ENCODE results near the gene LEFTY2. TPM values are rescaled to one million over a fixed set of nuclear protein-coding genes. Genes with fewer than 3 reads are reported as not detected.
"Not testable (repeated sequence)": the region's sequence is repeated elsewhere in the genome, so short reads cannot be mapped to it uniquely, and the experiment has no call there.

LEFTY2 gene
- total RNA-seq, 1 donor from 2014 or later = 2.6 TPM

GRCh38 chr1:225934711-225935110 is 6.3 kb downstream of the LEFTY2 start:
- Histone ChIP-seq H3K4me1 (no peaks in the 10 kb centered on the region), H3K27ac (no peak overlapping the region), H3K27me3 (no peaks in the 10 kb centered on the region), H3K9me3 (no peaks in the 10 kb centered on the region), H3K36me3 (no peaks in the 10 kb centered on the region), H3K4me3 (no peak overlapping the region)
- no peak for TF ChIP-seq CTCF (IDR thresholded peaks at IDR 0.05)
- no peak for DNase-seq (ENCODE audit: low spot score in 2 of 2)
- intact Hi-C loops (cut with DNase I) = no loop called here

GRCh38 chr1:225933072-225933471 is 7.9 kb downstream of the LEFTY2 start:
- H3K27ac ChIP-seq = no peak overlapping the region

GRCh38 chr1:225931270-225932136 is 9.5 kb downstream of the LEFTY2 start:
- Histone ChIP-seq H3K9me3 (no peaks in the 10 kb centered on the region), H3K4me1 (no peaks in the 10 kb centered on the region), H3K4me3 (no peak overlapping the region), H3K36me3 (no peaks in the 10 kb centered on the region), H3K27me3 (no peaks in the 10 kb centered on the region), H3K27ac (no peak overlapping the region)
- TF ChIP-seq CTCF (IDR thresholded peaks at IDR 0.05) = no peak
- no peak for DNase-seq (ENCODE audit: low spot score in 2 of 2)
- intact Hi-C loops (cut with DNase I) = no loop called here

More at GRCh38 chr1:225933072-225933471, 7.9 kb downstream of the LEFTY2 start:
- Histone ChIP-seq H3K36me3 (no peaks in the 10 kb centered on the region), H3K4me1 (no peaks in the 10 kb centered on the region), H3K4me3 (no peak overlapping the region), H3K9me3 (no peaks in the 10 kb centered on the region), H3K27me3 (no peaks in the 10 kb centered on the region)
- no peak for DNase-seq (ENCODE audit: low spot score in 2 of 2)
- intact Hi-C loops (cut with DNase I) = no loop called here
- TF ChIP-seq CTCF (IDR thresholded peaks at IDR 0.05) = no peak

- no peak overlapping the region for H3K4me3 ChIP-seq
- H3K36me3 ChIP-seq = no peaks in the 10 kb centered on the region
- no peaks in the 10 kb centered on the region for H3K27me3 ChIP-seq
- intact Hi-C loops (cut with DNase I) = no loop called here
- no peaks in the 10 kb centered on the region for H3K4me1 ChIP-seq
- no peaks in the 10 kb centered on the region for H3K9me3 ChIP-seq
- no peak overlapping the region for H3K27ac ChIP-seq
- TF ChIP-seq CTCF (IDR thresholded peaks at IDR 0.05) = no peak
- DNase-seq (ENCODE audit: low spot score in 2 of 2) = no peak
These were observed 10.5 kb downstream of the LEFTY2 start for GRCh38 chr1:225930566-225930965.

- not testable (repeated sequence) for H3K36me3 ChIP-seq; H3K4me3 ChIP-seq; H3K4me1 ChIP-seq; H3K9me3 ChIP-seq; DNase-seq (ENCODE audit: low spot score in 2 of 2); H3K27ac ChIP-seq; H3K27me3 ChIP-seq
- intact Hi-C loops (cut with DNase I) = loop anchor here (10.0 kb wide), 1 partner anchor 275 kb away; the partner anchor contains the start of gene ENAH
These were observed 11.6 kb downstream of the LEFTY2 start for GRCh38 chr1:225929462-225929861.

Data from ascending aorta (tissue), 2 donors.